CD4-positive, alpha-beta T cell treated with Interleukin-17A for 4 hours (primary cell): ENCODE data around the gene NOL11.
"Not testable (repeated sequence)": the region's sequence is repeated elsewhere in the genome, so short reads cannot be mapped to it uniquely, and the experiment has no call there.

Experiments used
- DNase-seq: peaks from one replicate; pipeline ENCODE4 v3.0.0-alpha.2; 2020; ENCODE audit warnings: mixed read lengths

NOL11 gene

DNA sequence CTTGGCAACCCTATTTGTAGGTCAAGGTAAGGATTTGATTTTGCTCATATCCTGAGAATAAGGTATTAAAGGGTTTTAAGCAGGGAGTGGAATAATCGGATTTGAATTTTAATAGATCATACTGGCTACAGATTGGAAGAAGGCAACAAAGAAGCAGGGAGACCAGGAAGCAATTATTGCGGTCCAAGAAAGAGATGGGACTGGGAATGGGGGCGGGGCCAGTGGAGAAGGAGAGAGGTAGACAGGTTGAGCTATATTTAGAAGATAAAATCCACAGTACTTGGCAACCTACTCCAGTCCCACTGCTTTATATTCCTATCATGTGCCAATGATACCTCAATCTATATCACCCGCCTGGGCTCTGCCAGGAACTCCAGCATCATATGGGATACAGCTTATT is 5.8 kb upstream of the NOL11 start:
- DNase-seq, result no peak

DNA sequence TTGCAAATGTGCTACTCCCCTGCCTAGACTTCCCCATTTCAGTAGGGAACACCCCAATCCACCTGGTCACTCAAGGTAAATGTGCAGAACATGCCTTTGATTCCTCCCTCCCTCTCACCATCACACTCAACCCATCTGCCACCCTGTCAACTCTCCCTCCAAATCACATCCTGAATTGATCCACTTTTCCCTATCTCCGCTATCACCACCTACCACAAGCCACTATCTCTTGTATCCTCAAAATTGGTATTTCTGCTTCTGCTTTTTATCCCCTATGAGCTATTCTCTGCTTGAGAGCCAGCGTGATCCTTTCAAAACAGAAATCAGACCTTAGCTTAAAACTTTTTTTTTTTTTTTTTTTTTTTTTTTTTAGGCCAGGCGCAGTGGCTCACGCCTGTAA is 5.4 kb upstream of the NOL11 start:
- no peak for DNase-seq

DNA sequence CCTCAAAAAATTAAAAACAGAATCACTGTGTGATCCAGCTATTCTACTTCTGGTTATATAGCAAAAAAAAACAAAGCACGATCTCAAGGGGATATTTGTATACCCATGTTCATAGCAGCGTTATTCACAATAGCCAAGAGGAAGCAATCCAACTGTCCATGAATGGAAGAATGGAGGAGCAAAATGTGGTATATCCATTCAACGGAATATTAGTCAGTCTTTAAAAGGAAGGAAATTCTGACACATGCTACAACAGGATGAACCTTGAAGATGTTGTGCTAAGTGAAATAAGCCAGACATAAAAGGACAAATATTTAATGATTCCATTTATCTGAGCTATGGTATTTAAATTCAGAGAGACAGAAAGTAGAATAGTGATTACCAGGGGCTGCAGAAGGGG is 4.6 kb upstream of the NOL11 start:
- no peak for DNase-seq

DNA sequence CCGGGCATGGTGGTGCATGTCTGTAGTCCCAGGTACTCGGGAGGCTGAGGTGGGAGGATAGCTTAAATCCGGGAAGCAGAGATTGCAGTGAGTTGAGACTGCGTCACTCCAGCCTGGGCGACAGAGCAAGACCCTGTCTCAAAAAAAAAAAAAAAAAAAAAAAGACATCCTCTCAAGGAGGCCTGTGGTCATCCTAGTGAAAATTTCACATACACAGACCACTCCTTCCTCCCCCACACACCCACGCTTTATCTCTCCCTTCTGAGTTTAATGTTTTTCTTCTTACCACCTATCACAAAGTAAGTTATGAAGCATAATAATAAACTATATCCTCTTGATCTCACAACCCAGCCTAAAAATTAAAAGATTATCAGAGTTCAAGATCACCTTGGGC is 1.3 kb upstream of the NOL11 start:
- no peak for DNase-seq

DNA sequence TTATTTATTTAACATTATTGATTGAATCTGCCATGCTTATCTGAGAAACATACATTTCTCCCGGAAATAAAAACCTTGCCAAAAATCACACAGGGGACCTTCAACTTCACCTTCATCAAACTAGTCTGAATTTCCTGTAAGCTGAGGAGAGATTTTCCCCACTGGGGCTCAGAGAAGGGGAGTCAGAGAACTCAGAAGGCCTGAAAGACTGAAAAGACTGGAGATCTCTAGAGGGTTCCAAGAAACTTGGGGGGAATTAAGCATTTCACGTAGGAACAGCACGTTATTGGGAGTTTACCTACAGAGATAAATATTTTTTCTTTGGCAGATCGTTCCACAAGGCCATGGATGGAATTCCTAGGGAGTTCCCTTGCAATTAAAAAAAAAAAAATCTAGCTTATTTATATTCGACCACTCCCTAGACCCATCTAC is 528 bp upstream of the NOL11 start:
- DNase-seq, result no peak

DNA sequence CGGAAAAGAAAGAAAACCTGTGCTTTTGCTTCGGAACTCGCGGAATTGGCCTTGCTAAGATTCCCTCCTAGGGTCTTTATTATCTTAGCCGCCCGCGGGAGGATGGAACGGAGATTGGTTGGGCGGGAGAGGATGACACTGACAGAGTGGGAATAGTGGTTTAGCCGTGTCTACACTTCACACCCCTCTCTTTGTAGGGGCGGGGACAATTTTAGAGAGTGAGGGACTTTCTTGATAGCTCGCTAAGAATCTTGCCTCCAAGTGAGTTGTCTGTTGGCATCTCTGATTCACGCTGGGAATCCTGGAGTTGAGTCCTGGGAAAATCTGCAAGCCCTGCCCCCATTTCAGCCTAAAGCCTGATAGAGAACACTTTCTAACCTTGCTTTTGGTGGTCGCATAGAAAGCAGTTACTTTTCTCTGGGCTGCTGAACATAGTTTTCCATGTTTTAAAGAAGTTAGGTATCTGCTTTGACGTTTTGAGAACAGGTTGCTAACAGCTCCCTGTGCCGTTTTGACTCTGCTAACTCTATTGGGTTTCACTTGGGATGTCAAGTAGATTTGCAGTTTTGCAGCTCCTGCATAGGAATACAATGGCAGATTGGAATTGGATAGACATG is 697 bp downstream of the NOL11 start:
- DNase-seq, result no peak

DNA sequence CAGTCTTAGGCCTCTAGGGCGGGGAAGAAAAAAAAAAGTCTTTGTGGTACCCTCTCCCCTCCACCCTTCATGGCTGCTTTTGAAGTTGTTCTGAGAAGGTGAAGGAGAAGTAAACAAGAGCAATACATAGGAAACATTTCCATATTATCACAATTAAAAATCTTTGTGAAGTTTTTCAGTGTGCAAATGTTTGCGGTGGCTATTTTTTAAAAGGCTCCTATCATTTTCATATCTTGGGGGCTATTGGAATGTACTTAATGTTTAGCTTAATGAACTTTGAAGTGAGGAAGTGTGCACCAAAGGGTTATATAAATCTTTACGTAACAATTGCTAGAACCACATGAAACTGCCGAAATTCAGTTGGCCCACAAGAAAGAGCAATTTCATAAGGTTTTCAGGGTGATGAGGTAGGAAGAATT is 7.6 kb downstream of the NOL11 start:
- DNase-seq, result no peak

DNA sequence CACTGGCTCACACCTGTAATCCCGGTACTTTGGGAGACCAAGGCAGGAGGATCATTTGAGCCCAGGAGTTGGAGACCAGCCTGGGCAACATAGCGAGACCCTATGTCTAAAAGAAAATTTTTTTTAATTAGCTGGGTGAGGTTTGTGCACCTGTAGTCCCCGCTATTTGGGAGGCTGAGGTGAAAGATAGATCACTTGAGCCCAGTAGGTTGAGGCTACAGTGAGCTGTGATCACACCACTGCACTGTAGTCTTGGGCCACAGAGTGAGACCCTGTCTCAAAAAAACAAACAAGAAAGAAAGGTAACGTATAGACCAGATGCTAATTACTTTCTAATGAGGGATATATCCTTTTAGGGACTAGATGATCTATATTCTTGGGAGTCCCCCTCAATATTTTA is 8.1 kb downstream of the NOL11 start:
- DNase-seq, result no peak

DNA sequence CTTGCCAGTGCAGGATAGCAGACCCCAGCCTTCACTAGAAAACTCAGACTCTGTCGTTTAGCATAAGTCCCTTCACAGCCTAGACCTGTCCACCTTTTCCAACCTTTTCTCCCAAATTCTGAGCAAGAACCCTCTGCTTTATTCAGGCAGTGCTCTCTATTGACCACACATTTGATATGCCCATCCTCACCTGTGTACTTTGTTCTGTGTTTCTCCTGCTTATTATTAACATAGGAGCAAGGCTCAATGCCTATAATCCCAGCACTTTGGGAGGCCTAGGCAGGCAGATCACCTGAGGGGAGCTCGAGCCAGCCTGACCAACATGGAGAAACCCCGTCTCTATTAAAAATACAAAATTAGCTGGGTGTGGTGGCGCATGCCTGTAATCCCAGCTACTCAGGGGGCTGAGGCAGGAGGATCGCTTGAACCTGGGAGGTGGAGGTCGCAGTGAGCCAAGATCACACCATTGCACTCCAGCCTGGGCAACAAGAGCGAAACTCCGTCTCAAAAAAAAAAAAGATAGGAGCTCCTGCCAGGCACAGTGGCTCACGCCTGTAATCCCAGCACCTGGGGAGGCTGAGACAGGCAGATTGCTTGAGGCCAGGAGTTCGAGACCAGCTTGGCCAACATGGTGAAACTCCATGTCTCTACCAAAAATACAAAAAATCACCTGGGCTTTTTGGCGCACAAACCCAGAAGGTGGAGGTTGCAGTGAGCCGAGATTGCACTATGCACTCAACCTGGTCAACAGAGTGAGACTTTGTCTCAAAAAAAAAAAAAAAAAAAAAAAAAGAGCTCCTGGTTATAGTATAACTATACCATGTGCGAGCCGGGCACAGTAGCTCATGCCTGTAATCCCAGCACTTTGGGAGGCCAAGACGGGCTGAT is 9.7 kb downstream of the NOL11 start:
- DNase-seq, result not testable (repeated sequence)

DNA sequence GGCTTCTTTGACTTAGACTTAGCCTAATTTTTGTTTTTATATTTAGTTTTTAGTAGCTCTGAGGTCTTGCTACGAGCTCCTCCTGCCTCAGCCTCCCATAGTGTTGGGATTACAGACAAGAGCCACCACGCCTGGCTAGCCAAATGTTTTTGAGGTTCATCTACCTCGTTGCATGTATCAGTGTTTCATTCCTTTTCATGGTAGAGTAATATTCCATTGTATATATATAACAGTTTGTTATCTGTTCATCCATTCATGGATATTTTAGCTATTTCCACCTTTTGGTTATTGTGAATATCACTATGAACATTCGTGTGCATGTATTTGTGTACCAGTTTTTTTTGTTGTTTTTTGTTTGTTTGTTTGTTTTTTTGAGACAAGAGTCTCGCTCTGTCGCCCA is 12.2 kb downstream of the NOL11 start:
- DNase-seq, result no peak

DNA sequence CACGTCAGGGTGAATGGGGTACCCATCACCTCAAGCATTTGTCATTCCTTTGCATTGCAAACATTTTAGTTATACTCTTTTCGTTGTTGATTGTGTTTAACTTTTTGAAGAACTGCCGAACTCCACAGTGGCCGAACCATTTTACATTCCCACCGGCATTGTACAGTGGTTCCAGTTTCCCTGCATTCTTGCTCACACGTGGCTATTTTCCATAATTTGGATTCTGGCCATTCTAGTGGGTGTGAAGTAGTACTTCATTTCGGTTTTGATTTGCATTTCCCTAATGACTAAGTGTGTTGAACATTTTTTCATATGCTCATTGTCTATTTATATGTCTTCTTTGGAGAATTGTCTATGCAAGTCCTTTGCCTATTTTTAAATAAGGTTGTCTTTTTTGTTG is 13.0 kb downstream of the NOL11 start:
- DNase-seq, result no peak

DNA sequence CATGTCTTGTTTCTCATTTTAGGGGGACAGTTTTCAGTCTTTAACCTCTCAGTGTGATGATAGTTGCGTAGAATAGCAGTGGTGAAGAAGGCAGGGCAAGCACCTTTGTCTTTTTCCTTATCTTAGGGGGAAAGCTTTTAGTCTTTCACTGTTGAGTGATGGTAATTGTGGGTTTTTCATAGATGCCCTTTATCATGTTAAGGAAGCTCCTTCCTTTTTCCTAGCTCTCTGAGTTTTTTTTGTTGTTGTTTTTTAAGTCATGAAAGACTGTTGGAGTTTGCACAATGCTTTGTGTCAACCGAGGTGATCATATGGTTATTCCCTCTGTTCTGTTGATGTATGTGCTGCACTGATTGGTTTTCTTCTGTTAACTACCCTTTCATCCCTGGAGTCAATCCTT is 15.7 kb downstream of the NOL11 start:
- DNase-seq, result no peak

DNA sequence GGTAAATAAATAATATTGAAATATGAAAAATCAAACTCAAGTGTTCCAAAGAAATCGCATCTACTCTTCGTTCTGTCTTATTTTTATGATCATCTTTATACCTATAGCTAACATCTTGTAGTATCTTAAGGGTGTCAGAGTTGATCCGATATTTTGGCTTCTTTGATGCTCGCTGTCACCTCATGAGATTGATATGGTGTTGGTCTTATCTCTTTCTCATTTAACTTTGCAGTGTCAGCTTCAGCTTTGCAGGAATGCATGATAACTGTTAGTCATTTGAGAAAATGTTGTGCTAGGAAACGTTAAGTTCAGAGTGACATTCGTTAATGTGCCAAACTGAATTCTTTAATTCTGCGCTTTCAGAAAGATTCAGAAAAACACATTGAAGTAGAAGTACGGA is 19.4 kb downstream of the NOL11 start:
- DNase-seq, result no peak

DNA sequence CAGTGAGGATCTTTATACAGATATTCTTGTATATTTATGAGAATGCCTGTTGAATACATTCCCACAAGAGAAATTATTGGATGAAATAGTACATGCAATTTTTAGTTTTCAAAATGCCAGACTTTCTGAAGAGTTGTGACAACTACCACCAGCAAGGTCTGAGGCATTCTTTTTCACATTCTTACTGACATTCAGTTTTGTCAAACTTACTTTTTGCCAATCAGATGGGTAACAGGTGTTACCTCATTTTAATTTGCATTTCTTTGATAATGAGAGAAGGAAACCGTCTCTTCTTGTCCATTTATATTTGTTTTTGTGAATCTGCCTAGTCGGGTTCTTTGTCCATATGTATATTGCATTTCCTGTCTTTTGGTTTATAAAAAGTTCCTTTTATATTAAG is 24.3 kb downstream of the NOL11 start:
- no peak for DNase-seq

DNA sequence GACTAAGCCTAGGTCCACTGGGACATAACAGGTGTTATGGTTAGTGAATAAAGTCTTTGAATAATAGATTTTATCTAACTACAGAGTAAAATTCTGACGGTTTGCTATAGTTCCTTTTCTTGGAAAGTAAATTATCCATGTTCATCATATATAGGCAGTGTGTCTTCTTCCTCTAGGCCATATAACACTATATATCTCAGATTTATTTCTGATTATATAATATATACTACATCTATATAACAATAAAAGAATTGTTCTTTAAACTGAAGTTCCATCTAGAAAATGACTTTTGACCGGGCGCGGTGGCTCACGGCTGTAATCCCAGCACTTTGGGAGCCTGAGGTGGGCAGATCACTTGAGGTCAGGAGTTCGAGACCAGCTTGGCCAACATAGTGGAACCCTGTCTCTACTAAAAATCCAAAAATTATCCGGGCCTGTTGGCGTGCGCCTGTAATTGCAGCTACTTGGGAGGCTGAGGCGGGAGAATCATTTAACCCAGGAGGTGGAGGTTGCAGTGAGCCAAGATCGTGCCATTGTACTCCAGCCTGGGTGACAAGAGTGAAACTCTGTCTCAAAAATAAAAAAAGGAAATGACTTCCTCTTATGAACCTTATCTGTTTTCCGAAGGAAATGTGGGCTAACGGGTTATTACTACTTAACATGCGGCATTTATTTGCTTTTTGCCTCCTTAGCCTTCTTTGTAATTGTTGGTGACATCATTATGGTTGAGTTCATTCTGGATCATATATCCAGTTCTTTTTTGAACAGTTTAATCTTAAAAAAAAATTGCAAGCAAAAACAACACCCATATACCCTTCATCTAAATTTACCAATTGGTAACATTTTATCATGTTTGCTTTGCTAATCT is 29.2 kb downstream of the NOL11 start:
- DNase-seq, result no peak

DNA sequence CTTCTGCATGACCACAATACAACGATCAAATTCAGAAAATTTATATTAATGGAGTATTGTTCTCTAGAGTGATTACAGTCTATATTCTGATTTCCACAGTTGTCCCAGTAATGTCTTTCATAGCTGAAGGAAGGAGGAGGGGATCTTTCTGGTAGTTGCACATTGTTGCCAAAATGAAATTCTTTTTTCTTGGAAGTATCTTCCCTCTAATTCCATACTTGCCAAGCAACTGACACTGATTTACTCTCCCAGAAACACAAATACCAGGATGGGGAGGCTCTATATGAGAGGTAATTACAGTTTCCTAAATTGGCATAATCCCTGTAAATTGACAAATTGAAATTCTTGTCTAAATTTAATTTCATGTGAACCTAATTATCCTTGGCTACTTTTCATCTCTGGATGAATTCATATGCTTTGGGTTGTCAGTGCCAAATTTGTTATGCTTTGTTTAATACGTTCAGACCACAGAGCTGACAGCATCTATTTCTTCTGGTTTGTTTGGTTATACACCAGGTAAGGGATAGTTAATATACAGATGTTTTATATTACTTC is 30.0 kb downstream of the NOL11 start:
- DNase-seq, result no peak

DNA sequence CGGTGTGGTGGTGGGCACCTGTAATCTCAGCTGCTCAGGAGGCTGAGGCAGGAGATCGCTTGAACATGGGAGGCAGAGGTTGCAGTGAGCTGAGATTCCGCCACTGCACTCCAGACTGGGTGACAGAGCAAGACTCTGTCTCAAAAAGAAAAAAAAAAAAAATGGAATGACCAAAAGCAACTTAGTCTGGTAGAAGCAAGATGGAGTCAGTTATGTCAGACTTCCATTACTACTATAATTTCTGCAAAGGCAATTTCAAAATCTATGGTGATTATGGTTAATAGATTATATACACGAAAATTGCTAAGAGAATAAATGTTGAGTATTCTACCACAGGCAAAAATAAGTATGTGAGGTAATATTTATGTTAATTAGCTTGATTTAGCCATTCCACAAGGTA is 32.3 kb downstream of the NOL11 start:
- DNase-seq, result no peak

DNA sequence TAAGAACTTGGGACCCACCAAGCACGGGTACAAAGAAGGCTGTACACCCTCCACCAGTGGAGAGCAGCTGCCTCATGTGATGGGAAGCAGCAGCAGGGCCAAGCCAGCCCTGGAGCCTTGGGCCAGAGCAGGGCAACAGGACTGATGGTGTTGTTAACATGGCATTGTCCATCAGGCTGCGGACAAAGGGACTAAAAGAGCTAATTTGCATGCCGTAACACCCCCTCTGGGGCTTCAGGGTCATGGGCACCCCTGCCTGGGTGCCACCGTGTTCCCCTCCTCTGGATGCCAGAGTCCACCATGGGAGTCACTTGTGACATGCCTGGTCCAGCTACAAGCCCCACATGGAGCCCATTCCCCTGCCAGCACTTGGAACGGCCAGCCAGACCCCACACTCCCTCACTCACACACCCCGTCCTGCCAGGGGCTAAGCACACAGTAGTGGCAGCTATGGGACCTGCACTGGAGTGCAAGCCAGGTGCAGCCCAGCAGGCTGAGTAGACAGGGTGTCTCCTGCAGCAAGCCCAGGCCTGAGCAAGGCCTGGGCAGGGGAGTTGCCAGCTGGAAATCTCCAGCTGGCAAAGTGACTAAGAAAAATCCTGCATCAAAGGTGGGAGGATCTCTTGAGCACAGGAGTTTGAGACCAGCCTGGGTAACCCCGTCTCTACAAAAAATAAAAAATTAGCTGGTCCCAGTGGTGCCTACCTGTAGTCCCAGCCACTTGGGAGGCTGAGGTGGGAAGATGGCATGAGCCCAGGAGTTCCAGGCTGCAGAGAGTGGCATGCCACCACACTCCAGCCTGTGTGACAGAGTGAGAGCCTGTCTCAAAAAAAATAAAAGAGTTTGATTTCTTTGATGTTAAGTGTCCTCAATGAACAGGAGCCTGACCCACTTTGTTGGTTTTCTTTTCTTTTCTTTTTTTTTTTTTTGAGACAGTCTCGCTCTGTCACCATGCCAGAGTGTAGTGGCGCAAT is 33.7 kb downstream of the NOL11 start:
- DNase-seq, result no peak

DNA sequence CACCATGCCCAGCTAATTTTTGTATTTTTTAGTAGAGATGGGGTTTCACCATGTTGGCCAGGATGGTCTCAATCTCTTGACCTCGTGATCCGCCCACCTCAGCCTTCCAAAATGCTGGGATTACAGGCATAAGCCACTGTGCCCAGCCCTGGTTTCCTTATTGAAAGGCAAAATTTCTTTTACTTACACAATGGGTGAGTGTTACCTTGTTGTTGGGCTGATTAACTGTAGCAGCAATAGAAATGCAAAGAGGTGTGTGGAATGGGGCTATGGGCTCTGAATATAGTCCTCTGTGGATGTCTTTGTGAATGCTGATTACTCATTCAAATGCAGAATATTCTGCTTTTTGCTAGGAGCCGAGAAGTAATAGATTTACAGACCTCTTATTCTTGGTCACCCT is 34.4 kb downstream of the NOL11 start:
- not testable (repeated sequence) for DNase-seq

DNA sequence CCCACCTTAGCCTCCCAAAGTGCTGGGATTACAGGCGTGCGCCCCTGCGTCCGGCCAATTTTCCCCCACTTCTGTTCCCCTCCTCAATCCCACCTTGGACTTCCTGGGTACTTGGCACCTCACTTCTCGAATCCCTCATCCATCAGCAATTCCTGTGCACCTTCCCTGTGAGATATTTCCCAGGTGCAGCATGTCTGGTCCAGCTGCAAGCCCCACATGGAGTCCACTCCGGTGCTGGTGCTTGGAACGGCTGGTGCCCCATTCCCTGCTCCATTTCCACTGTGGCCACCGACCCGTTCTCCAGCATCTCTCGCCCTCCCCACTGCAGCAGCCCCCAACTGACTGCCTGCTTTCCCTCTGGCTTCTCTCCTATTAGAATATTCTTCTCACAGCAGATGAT is 35.3 kb downstream of the NOL11 start:
- DNase-seq, result no peak

DNA sequence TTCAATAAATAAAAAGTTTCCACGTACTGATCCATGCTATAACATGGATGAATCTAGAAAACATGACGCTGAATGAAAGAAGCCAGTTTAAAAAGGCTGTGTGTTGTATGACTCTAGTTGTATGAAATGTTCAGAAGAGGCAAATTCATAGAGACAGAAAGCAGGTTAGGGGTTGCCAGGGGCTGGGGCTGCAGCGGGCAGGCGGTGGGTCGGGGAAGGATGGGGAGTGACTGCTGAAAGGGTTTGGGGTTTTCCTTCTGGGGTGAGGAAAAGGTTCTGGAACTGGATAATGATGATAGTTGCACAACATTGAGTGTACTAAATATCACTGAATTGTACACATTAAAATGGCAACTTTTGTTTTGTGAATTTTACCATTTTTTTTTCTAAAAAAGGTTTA is 36.3 kb downstream of the NOL11 start:
- DNase-seq, result no peak

DNA sequence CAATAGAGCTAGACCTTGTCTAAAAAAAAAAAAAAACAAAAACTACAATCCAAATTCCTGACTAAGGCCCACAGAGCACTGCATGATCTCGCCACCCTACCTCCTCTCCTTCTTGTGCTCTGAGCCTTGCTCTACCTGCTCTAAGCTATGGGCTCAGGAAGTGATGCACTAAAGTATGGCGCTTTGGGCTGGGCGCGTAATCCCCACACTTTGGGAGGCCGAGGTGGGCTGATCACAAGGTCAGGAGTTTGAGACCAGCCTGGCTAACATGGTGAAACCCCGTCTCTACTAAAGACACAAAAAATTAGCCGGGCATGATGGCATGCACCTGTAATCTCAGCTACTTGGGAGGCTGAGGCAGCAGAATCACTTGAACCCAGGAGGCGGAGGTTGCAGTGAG is 37.0 kb downstream of the NOL11 start:
- not testable (repeated sequence) for DNase-seq
